Breast epithelium (tissue), 3 donors: ENCODE results near the gene ANKRD6.

Source experiments
- CTCF ChIP-seq, 3 donors: fragments of 450-650 bp; IDR thresholded peaks; one replicate each; pipeline ENCODE4 v1.5.1; 2016 to 2017; ENCODE audit warnings: antibody characterized with exemption in 3 of 3, mild to moderate bottlenecking in 3 of 3, moderate library complexity in 3 of 3
- POLR2AphosphoS5 ChIP-seq, 3 donors: sonication (generic); formaldehyde crosslinking; IDR thresholded peaks; one replicate each; pipeline ENCODE4 v1.6.1; 2017; ENCODE audit warnings: antibody characterized with exemption in 3 of 3

- no peak for TF ChIP-seq CTCF (IDR thresholded peaks at IDR 0.05)
- TF ChIP-seq POLR2AphosphoS5 (IDR thresholded peaks at IDR 0.05), result no peak
Observed at GRCh38 chr6:89644864-89645263, 211.9 kb downstream of the ANKRD6 start.
